Thyroid gland (tissue), 4 donors: ENCODE results near the gene CABLES2. TPM values are rescaled to one million over a fixed set of nuclear protein-coding genes. Genes with fewer than 3 reads are reported as not detected.

ENCODE experiments used
- DNase-seq, 2 donors: peaks; one replicate each; pipeline ENCODE4 v3.0.0-alpha.2; 2019
- H3K27ac ChIP-seq, 3 donors: fragments of 200-600 bp; sonication (generic); 1 replicate in 2 of 3; 2 replicates in 1 of 3; pipeline ENCODE4 v1.5.1; 2016 to 2019; ENCODE audit warnings: mild to moderate bottlenecking in 1 of 3, moderate library complexity in 1 of 3
- H3K27me3 ChIP-seq: fragments of 200-600 bp; sonication (generic); one replicate; pipeline ENCODE4 v1.5.1; 2019
- H3K36me3 ChIP-seq, 2 donors: fragments of 200-600 bp; sonication (generic); one replicate each; pipeline ENCODE4 v1.5.1; 2016 to 2019
- H3K4me1 ChIP-seq, 2 donors: fragments of 200-600 bp; sonication (generic); one replicate each; pipeline ENCODE4 v1.5.1; 2017 to 2019
- H3K4me3 ChIP-seq, 3 donors: fragments of 200-600 bp; sonication (generic); replicated peaks in 1 of 3; 1 replicate in 2 of 3; 2 replicates in 1 of 3; pipeline ENCODE4 v1.5.1; 2016; ENCODE audit warnings: mild to moderate bottlenecking in 1 of 3
- H3K9me3 ChIP-seq: fragments of 200-600 bp; sonication (generic); one replicate; pipeline ENCODE4 v1.5.1; 2017
- POLR2A ChIP-seq, 2 donors: fragments of 450-650 bp; IDR thresholded peaks; one replicate each; pipeline ENCODE4 v1.6.1; 2017; ENCODE audit warnings: antibody characterized with exemption in 2 of 2, mild to moderate bottlenecking in 2 of 2, moderate library complexity in 1 of 2
- WGBS, 2 donors: methylation state at CpG; one replicate each; pipeline ENCODE4 v1.1.5; 2017; 5-methylcytosine and 5-hydroxymethylcytosine counted together
- intact Hi-C: fragments of 100-400 bp; cut with DNase I; formaldehyde crosslinking; loops from one replicate; pipeline ENCODE4 v1.15.1; 2023
- total RNA-seq, 4 donors: library from RNA; depleted of rRNA; stranded (reverse); fragments of >200 nt; gene quantifications; one replicate each; pipeline ENCODE4 v1.2.3, GENCODE V29; 2016
- TF ChIP-seq, protein P1 (sequence below), 6 experiments: fragments of 200-600 bp in 3 of 6; fragments of 450-650 bp in 3 of 6; sonication (generic) in 3 of 6; IDR thresholded peaks; one replicate each; pipeline ENCODE4 v1.5.1; 2016 to 2019; ENCODE audit warnings: antibody characterized with exemption in 6 of 6, mild to moderate bottlenecking in 2 of 6, inconsistent platforms in 1 of 6, moderate library complexity in 1 of 6

The CABLES2 gene
- total RNA-seq, 4 donors from 2014 or later: 5.8 to 8.5 (median 7.7) TPM

DNA sequence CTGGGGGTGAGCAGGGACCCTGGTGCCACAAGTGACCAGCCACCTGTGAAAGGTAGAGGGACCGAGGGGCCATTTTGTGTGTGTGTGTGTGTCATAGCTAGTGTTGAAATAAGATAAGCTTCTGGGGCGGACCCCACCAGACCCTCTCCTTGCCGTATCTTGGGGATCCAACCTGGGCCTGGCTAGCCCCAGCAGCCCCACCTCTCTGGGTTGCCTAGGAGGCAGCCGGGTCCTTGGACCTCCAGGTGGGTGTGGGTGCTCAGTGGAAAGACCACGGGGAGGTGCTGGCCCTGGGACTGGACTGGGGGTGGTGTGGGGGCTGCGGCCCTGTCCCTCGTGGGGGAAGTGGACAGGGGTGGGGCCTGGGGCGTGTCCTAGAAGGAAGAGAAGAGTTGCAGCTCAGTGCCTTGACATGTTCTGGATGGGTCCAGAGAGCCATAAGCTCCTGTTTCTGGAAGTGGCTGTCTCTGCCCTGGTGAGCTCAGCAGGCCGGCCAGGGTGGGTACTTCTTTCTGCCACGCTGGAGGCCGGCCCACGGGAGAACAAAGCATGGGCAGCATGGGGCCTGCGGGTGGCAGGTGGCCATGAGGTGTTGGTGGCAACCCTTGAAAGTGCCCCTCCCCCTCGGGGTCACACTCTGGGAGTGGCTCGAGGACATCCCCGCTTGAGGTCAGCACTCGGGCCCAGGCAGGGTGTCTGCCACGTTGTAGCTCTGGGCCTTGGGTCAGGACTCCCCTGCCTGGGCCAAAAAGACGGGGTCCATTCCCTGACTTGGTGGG is 11.8 kb upstream of the CABLES2 start:
- Histone ChIP-seq H3K4me3 (no peak overlapping the region), H3K36me3 (no peaks in the 10 kb centered on the region), H3K27me3 (no peaks in the 10 kb centered on the region), H3K4me1 (peaks cover 0 to 4% of the 10 kb centered on the region in 2 donors), H3K27ac (no peak overlapping the region), H3K9me3 (no peaks in the 10 kb centered on the region)
- WGBS, 2 donors: 83 to 90% methylated on average over 7 to 15 of the region's 19 CpGs
- no peak for DNase-seq
- intact Hi-C loops: no loop called here
- TF ChIP-seq POLR2A (IDR thresholded peaks at IDR 0.05): no peak
- TF ChIP-seq, protein P1, sequence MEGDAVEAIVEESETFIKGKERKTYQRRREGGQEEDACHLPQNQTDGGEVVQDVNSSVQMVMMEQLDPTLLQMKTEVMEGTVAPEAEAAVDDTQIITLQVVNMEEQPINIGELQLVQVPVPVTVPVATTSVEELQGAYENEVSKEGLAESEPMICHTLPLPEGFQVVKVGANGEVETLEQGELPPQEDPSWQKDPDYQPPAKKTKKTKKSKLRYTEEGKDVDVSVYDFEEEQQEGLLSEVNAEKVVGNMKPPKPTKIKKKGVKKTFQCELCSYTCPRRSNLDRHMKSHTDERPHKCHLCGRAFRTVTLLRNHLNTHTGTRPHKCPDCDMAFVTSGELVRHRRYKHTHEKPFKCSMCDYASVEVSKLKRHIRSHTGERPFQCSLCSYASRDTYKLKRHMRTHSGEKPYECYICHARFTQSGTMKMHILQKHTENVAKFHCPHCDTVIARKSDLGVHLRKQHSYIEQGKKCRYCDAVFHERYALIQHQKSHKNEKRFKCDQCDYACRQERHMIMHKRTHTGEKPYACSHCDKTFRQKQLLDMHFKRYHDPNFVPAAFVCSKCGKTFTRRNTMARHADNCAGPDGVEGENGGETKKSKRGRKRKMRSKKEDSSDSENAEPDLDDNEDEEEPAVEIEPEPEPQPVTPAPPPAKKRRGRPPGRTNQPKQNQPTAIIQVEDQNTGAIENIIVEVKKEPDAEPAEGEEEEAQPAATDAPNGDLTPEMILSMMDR (IDR thresholded peaks at IDR 0.05): no peak

DNA sequence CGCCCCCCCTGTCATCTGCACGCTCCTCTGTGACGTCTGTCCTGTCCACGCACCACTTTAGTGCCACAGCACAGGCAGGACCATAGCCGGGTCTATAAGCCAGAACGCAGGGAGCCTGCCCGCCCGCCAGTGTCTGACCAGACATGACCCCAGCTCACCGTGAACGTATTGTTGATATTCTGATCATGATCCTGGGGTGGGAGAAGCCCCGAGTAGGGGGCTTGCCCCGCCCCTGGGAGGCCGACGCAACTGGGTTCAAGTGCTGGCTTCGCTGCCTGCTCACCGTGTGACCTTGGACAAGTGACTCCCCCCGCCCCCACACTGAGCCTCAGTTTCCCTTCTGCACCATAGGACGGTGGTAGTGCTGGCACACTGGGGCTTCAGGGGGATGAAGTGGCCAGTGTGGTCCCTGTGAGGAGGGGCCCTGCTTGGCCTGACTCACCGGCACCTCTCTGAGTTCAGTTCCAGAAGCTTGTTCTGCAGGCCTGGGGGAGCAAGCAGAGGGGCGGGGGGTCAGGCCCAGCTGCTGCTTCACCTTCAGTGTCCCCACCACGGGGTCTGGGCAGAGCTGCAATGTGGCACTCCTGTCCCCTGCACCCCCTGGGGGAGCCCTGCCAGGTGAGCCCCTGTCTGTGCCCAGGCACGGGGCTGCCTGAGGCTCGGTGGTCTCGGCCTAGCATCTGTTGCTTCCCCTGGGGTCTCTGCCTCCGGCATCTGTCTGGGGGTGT is 11.1 kb upstream of the CABLES2 start:
- 88% methylated on average over 18 to 19 of the region's 25 CpGs for WGBS, 2 donors
- DNase-seq: no peak
- no peaks in the 10 kb centered on the region for H3K36me3 ChIP-seq
- intact Hi-C loops: no loop called here
- H3K27ac ChIP-seq: no peak overlapping the region
- no peak overlapping the region for H3K4me3 ChIP-seq
- TF ChIP-seq POLR2A (IDR thresholded peaks at IDR 0.05): no peak
- TF ChIP-seq, protein P1 (IDR thresholded peaks at IDR 0.05): no peak
- no peaks in the 10 kb centered on the region for H3K27me3 ChIP-seq
- no peaks in the 10 kb centered on the region for H3K4me1 ChIP-seq
- no peaks in the 10 kb centered on the region for H3K9me3 ChIP-seq

DNA sequence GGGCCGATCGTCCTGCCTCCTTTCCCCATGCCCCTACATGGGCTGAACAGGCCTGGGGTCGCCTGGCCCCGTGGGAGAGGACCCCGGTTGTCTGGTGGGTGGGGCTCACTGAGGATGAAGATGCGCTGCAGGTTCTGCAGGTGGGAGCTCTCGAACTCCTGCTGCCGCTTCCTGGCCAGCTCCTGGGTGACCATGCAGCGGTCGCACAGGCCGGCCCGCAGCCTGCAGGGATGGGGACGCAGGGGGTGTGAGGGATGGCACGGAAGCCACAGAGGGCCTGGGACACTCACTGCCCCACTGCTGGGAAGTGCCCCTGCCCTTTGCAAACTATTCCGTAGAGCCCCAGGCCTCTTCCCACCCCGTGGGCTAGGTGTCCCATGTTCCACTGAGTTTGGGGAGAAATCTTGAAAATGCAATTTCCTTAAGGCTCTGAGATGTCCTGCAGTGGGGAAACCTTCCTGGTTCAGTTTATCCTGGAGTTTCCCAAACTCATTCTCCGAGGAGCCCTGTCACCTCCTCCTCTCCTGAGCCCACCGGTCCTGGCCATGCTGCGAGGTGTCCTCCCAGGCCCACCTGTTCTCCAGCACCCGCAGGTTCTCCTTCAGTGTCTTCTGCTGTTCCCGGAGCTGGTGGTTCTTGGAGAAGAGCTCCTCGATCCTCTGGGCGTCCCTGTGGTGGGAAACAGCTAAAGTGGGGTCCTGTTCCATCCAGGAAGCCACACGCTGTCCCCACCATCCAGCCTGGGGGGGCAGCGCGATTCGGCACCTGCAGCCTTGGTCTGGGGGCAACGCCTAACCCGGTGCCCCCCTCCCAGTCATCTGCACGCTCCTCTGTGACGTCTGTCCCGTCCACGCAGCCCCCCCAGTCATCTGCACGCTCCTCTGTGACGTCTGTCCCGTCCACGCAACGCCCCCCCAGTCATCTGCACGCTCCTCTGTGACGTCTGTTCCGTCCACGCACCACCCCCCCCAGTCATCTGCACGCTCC is 9.9 kb upstream of the CABLES2 start:
- H3K36me3 ChIP-seq: no peaks in the 10 kb centered on the region
- H3K27ac ChIP-seq: no peak overlapping the region
- no peaks in the 10 kb centered on the region for H3K4me1 ChIP-seq
- TF ChIP-seq, protein P1 (IDR thresholded peaks at IDR 0.05): no peak
- TF ChIP-seq POLR2A (IDR thresholded peaks at IDR 0.05): no peak
- intact Hi-C loops: no loop called here
- H3K9me3 ChIP-seq: no peaks in the 10 kb centered on the region
- WGBS, 2 donors: 87 to 89% methylated on average over 28 to 35 of the region's 43 CpGs
- H3K4me3 ChIP-seq: no peak overlapping the region
- H3K27me3 ChIP-seq: no peaks in the 10 kb centered on the region
- no peak for DNase-seq

DNA sequence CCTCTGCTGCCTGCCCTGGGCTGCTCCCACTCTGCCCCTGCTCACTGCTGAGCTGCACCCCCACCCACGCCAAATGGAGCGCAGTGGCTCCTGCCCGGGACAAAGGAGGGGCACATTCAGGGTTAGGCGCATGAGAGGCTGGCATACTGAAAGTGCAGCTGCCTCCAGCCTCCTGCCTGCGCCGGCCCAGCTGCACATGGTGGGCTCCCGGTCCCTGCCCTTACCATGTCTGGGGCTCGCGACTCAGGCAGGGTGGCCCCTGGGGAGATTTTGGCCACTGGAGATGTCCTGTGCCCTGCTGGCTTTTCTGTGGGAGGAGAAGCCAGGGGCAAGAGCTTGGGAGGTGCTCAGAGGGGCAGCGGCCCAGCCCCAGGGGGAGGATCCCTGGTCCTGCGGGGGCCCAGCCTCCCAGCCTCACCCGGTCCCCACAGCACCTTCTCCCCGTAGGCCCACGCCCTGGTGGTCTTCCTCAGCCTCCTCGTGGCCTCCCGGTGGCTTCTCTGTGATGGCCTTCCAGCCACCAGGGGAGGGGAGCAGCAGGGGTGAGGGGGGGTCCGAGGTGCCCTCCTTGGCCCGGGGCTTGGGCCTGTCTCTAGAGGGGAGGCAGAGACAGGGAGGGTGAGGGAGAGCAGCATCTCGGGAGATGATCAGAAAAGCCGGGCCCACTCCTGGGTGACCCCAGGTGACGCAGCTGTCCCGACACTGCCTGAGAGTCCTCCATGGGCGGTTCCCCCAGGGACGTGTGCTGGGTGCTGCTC is 8.4 kb upstream of the CABLES2 start:
- Histone ChIP-seq H3K27ac (no peak overlapping the region), H3K4me1 (peaks cover 3% of the 10 kb centered on the region in 2 donors), H3K27me3 (no peaks in the 10 kb centered on the region), H3K9me3 (no peaks in the 10 kb centered on the region), H3K4me3 (no peak overlapping the region), H3K36me3 (no peaks in the 10 kb centered on the region)
- intact Hi-C loops: no loop called here
- 83 to 93% methylated on average over 8 to 9 of the region's 24 CpGs for WGBS, 2 donors
- TF ChIP-seq, protein P1 (IDR thresholded peaks at IDR 0.05): no peak
- TF ChIP-seq POLR2A (IDR thresholded peaks at IDR 0.05): no peak
- no peak for DNase-seq
